ENCODE data around the gene CYP46A1. TPM values are rescaled to one million over a fixed set of nuclear protein-coding genes. Genes with fewer than 3 reads are reported as not detected.

CYP46A1 gene
- total and polyA plus RNA-seq, 4 donors: 0.33 to 2.5 (median 1.4) TPM

GRCh38 chr14:99681101-99681831 is 2.8 kb upstream of the CYP46A1 start:
- H3K36me3 ChIP-seq (ENCODE audit: control insufficient read depth in 4 of 4, insufficient read depth in 4 of 4, low read length in 4 of 4): no peaks in the 10 kb centered on the region
- no peak for TF ChIP-seq CTCF (IDR thresholded peaks at IDR 0.05; ENCODE audit: control extremely low read depth, extremely low read depth)
- H3K27ac ChIP-seq (ENCODE audit: low read depth in 1 of 2, low read length in 1 of 2): no peak overlapping the region
- H3K27me3 ChIP-seq (ENCODE audit: control insufficient read depth in 3 of 3, insufficient read depth in 3 of 3, low read length in 2 of 3): no peaks in the 10 kb centered on the region
- peaks cover 0 to 9% (median 6%) of the 10 kb centered on the region in 5 donors for H3K4me1 ChIP-seq (ENCODE audit: control insufficient read depth in 5 of 5, insufficient read depth in 5 of 5, low read length in 5 of 5)
- DNase-seq: no peak
- H3K9ac ChIP-seq (ENCODE audit: insufficient read depth in 1 of 2, low read length in 2 of 2): no peak overlapping the region
- H3K4me3 ChIP-seq: no peak overlapping the region
- 69 to 80% methylated on average over 12 of the region's 12 CpGs for WGBS, 2 donors
- no peak for ATAC-seq (ENCODE audit: insufficient read depth, low FRiP score)
- peaks cover 0 to 5% (median 0%) of the 10 kb centered on the region in 4 donors for H3K9me3 ChIP-seq (ENCODE audit: control insufficient read depth in 4 of 4, insufficient read depth in 3 of 4, low read length in 3 of 4)

GRCh38 chr14:99681832-99682148 is 2.3 kb upstream of the CYP46A1 start:
- peaks cover 0 to 5% (median 0%) of the 10 kb centered on the region in 4 donors for H3K9me3 ChIP-seq (ENCODE audit: control insufficient read depth in 4 of 4, insufficient read depth in 3 of 4, low read length in 3 of 4)
- H3K4me3 ChIP-seq: no peak overlapping the region
- peaks cover 0 to 9% (median 6%) of the 10 kb centered on the region in 5 donors for H3K4me1 ChIP-seq (ENCODE audit: control insufficient read depth in 5 of 5, insufficient read depth in 5 of 5, low read length in 5 of 5)
- no peak overlapping the region for H3K27ac ChIP-seq (ENCODE audit: low read depth in 1 of 2, low read length in 1 of 2)
- H3K36me3 ChIP-seq (ENCODE audit: control insufficient read depth in 4 of 4, insufficient read depth in 4 of 4, low read length in 4 of 4): no peaks in the 10 kb centered on the region
- 62 to 83% methylated on average over 11 of the region's 11 CpGs for WGBS, 2 donors
- ATAC-seq (ENCODE audit: insufficient read depth, low FRiP score) (no peak), DNase-seq (no peak)
- no peak for TF ChIP-seq CTCF (IDR thresholded peaks at IDR 0.05; ENCODE audit: control extremely low read depth, extremely low read depth)
- H3K9ac ChIP-seq (ENCODE audit: insufficient read depth in 1 of 2, low read length in 2 of 2): no peak overlapping the region
- H3K27me3 ChIP-seq (ENCODE audit: control insufficient read depth in 3 of 3, insufficient read depth in 3 of 3, low read length in 2 of 3): no peaks in the 10 kb centered on the region

GRCh38 chr14:99682809-99683618 is 1.1 kb upstream of the CYP46A1 start:
- WGBS, 2 donors: 1 to 2% methylated on average over 42 of the region's 42 CpGs
- DNase-seq (peak; percentile 77 to 82 (median 78)), ATAC-seq (ENCODE audit: insufficient read depth, low FRiP score) (peak; percentile 44)
- peak; percentile 49 for TF ChIP-seq CTCF (IDR thresholded peaks at IDR 0.05; ENCODE audit: control extremely low read depth, extremely low read depth)
- Histone ChIP-seq H3K27ac (ENCODE audit: low read depth in 1 of 2, low read length in 1 of 2) (peak overlapping the region; percentile 81 to 86), H3K36me3 (ENCODE audit: control insufficient read depth in 4 of 4, insufficient read depth in 4 of 4, low read length in 4 of 4) (no peaks in the 10 kb centered on the region), H3K27me3 (ENCODE audit: control insufficient read depth in 3 of 3, insufficient read depth in 3 of 3, low read length in 2 of 3) (no peaks in the 10 kb centered on the region), H3K4me1 (ENCODE audit: control insufficient read depth in 5 of 5, insufficient read depth in 5 of 5, low read length in 5 of 5) (peaks cover 0 to 9% (median 5%) of the 10 kb centered on the region in 5 donors), H3K9me3 (ENCODE audit: control insufficient read depth in 4 of 4, insufficient read depth in 3 of 4, low read length in 3 of 4) (peaks cover 0 to 3% (median 0%) of the 10 kb centered on the region in 4 donors), H3K9ac (ENCODE audit: insufficient read depth in 1 of 2, low read length in 2 of 2) (peak overlapping the region; percentile 51 to 84), H3K4me3 (peak overlapping the region; percentile 55)

Measured in lung (tissue), 12 donors.